BJ (cell line): ENCODE data around the gene TRIM36. TPM values are rescaled to one million over a fixed set of nuclear protein-coding genes. Genes with fewer than 3 reads are reported as not detected.

Experiments
- CTCF ChIA-PET: fragments of 350-600 bp; formaldehyde crosslinking; extraction: SDS; loops from one replicate; lab custom pipeline; 2021; ENCODE audit warnings: antibody characterized with exemption, inconsistent platforms; lab: Yijun Ruan, JAX
- POLR2A ChIA-PET: fragments of 300-600 bp; sonication (Branson Sonifier 250); formaldehyde crosslinking; extraction: SDS; loops from one replicate; lab custom pipeline; 2021; ENCODE audit warnings: antibody characterized with exemption; lab: Charles Lee
- DNase-seq: peaks from one replicate; pipeline ENCODE4 v3.0.0-alpha.2; 2011; ENCODE audit warnings: low read depth
- H3K27me3 ChIP-seq: 2 replicates; pipeline ENCODE4 v1.6.0; 2011; ENCODE audit warnings: low read length; ENCODE audit not compliant: control insufficient read depth, insufficient read depth
- H3K36me3 ChIP-seq: 2 replicates; pipeline ENCODE4 v1.5.1; 2011; ENCODE audit warnings: low read length; ENCODE audit not compliant: control insufficient read depth, insufficient read depth
- H3K4me3 ChIP-seq: 2 replicates; pipeline ENCODE4 v1.5.1; 2011; ENCODE audit warnings: low read depth, mild to moderate bottlenecking, control low read depth, low read length
- CTCF ChIP-seq: IDR thresholded peaks from 2 replicates; pipeline ENCODE4 v1.5.1; 2011; ENCODE audit warnings: low read depth, mild to moderate bottlenecking, control low read depth, inconsistent platforms, low read length, moderate library complexity; ENCODE audit not compliant: insufficient read depth
- polyA plus RNA-seq: library from polyadenylated mRNA; depleted of rRNA; stranded (reverse); fragments of >200 nt; gene quantifications from 2 replicates; pipeline ENCODE4 v1.2.3, GENCODE V29; 2011

Gene TRIM36
- polyA plus RNA-seq, 1 experiment: 0.15 TPM

GRCh38 chr5:115190388-115190787, 20.7 kb upstream of the TRIM36 start:
- Histone ChIP-seq H3K4me3 (no peak overlapping the region), H3K27me3 (no peaks in the 10 kb centered on the region), H3K36me3 (no peaks in the 10 kb centered on the region)
- no peak for DNase-seq
- no peak for TF ChIP-seq CTCF
- POLR2A ChIA-PET: no interaction called here
- CTCF ChIA-PET: interaction anchor here (2.3 kb wide), 1 partner anchor 11 kb away, joined by 10 read pairs; no protein-coding TSS in a partner anchor

- Histone ChIP-seq H3K4me3 (no peak overlapping the region), H3K36me3 (no peaks in the 10 kb centered on the region), H3K27me3 (no peaks in the 10 kb centered on the region)
- ChIA-PET POLR2A (no interaction called here), CTCF (interaction anchor here (2.3 kb wide), 1 partner anchor 11 kb away, joined by 10 read pairs; no protein-coding TSS in a partner anchor)
- no peak for DNase-seq
- no peak for TF ChIP-seq CTCF
Measured at GRCh38 chr5:115189866-115190265, 20.2 kb upstream of the TRIM36 start.

- ChIA-PET CTCF (interaction anchor here (0.7 to 1.0 kb wide), 2 partner anchors 17 to 436 kb away, joined by 3 to 4 read pairs; partner anchors contain the start of gene TRIM36), POLR2A (no interaction called here)
- Histone ChIP-seq H3K4me3 (no peak overlapping the region), H3K36me3 (no peaks in the 10 kb centered on the region), H3K27me3 (peaks cover 4% of the 10 kb centered on the region)
- no peak for DNase-seq
- TF ChIP-seq CTCF: no peak
Measured at GRCh38 chr5:115186794-115187193, 17.1 kb upstream of the TRIM36 start.

- CTCF ChIA-PET: no interaction called here
Measured at GRCh38 chr5:115184770-115185169, 15.1 kb upstream of the TRIM36 start.

GRCh38 chr5:115181757-115182156, 12.0 kb upstream of the TRIM36 start:
- ChIA-PET POLR2A (no interaction called here), CTCF (no interaction called here)

More at GRCh38 chr5:115184770-115185169, 15.1 kb upstream of the TRIM36 start:
- TF ChIP-seq CTCF: no peak
- Histone ChIP-seq H3K4me3 (no peak overlapping the region), H3K27me3 (peaks cover 16% of the 10 kb centered on the region), H3K36me3 (no peaks in the 10 kb centered on the region)
- POLR2A ChIA-PET: no interaction called here
- DNase-seq: no peak

More at GRCh38 chr5:115181757-115182156, 12.0 kb upstream of the TRIM36 start:
- TF ChIP-seq CTCF: no peak
- no peaks in the 10 kb centered on the region for H3K36me3 ChIP-seq
- no peak for DNase-seq
- H3K4me3 ChIP-seq: no peak overlapping the region
- H3K27me3 ChIP-seq: peaks cover 37% of the 10 kb centered on the region
